Stomach (tissue), 4 donors: ENCODE data around the gene EPHB6.

Source experiments
- EP300 ChIP-seq: sonication (generic); formaldehyde crosslinking; IDR thresholded peaks from one replicate; pipeline ENCODE4 v1.6.1; 2017; ENCODE audit warnings: antibody characterized with exemption
- POLR2A ChIP-seq, 4 donors: fragments of 450-650 bp; IDR thresholded peaks; one replicate each; pipeline ENCODE4 v1.6.1; 2016; ENCODE audit warnings: antibody characterized with exemption in 4 of 4, control low read depth in 2 of 4, mild to moderate bottlenecking in 1 of 4, moderate library complexity in 1 of 4
- POLR2AphosphoS5 ChIP-seq, 3 donors: sonication (generic); formaldehyde crosslinking; IDR thresholded peaks; one replicate each; pipeline ENCODE4 v1.6.1; 2016; ENCODE audit warnings: antibody characterized with exemption in 3 of 3
- TF ChIP-seq, protein P1 (sequence below), 7 experiments: fragments of 450-650 bp in 4 of 7; fragments of 200-600 bp in 3 of 7; sonication (generic) in 3 of 7; IDR thresholded peaks; one replicate each; pipeline ENCODE4 v1.5.1; 2016 to 2019; ENCODE audit warnings: antibody characterized with exemption in 7 of 7, control low read depth in 2 of 7, mild to moderate bottlenecking in 1 of 7

DNA sequence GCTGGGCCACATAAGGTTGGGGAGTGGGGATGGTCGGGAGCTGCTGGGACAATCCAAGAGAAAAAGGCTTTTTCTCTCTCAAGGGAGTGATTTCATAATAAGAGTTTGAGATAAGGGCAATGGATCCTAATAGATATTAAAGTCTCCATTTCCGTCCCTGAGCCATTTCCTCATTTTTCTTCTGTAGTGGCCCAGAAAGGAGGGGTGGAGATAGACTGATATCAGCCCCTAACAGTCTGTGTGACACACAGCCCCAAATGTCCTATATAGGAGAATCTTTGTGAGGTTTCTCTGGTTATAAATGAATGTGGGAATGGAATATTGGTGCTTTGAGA is 48.9 kb upstream of the EPHB6 start:
- no peak for TF ChIP-seq POLR2A (IDR thresholded peaks at IDR 0.05)
- TF ChIP-seq, protein P1, sequence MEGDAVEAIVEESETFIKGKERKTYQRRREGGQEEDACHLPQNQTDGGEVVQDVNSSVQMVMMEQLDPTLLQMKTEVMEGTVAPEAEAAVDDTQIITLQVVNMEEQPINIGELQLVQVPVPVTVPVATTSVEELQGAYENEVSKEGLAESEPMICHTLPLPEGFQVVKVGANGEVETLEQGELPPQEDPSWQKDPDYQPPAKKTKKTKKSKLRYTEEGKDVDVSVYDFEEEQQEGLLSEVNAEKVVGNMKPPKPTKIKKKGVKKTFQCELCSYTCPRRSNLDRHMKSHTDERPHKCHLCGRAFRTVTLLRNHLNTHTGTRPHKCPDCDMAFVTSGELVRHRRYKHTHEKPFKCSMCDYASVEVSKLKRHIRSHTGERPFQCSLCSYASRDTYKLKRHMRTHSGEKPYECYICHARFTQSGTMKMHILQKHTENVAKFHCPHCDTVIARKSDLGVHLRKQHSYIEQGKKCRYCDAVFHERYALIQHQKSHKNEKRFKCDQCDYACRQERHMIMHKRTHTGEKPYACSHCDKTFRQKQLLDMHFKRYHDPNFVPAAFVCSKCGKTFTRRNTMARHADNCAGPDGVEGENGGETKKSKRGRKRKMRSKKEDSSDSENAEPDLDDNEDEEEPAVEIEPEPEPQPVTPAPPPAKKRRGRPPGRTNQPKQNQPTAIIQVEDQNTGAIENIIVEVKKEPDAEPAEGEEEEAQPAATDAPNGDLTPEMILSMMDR (IDR thresholded peaks at IDR 0.05), result no peak
- no peak for TF ChIP-seq EP300
- no peak for TF ChIP-seq POLR2AphosphoS5 (IDR thresholded peaks at IDR 0.05)
